Measurements from ENCODE around the gene PMPCA.

GRCh38 chr9:136410500-136411287 lies at the start of gene PMPCA, which contains the start of gene ENTR1:
- TF ChIP-seq CTCF (IDR thresholded peaks at IDR 0.05) (no peak), POLR2A (IDR thresholded peaks at IDR 0.05) (peak; percentile 11 to 83)
